ENCODE results near the gene HCFC1. TPM values are rescaled to one million over a fixed set of nuclear protein-coding genes. Genes with fewer than 3 reads are reported as not detected.

The HCFC1 gene
- total RNA-seq, 6 experiments from 2014 or later, result 52.1 to 62.1 (median 59.0) TPM

GRCh38 chrX:153974726-153975286, 3.2 kb upstream of the HCFC1 start:
- TF ChIP-seq, protein P1, sequence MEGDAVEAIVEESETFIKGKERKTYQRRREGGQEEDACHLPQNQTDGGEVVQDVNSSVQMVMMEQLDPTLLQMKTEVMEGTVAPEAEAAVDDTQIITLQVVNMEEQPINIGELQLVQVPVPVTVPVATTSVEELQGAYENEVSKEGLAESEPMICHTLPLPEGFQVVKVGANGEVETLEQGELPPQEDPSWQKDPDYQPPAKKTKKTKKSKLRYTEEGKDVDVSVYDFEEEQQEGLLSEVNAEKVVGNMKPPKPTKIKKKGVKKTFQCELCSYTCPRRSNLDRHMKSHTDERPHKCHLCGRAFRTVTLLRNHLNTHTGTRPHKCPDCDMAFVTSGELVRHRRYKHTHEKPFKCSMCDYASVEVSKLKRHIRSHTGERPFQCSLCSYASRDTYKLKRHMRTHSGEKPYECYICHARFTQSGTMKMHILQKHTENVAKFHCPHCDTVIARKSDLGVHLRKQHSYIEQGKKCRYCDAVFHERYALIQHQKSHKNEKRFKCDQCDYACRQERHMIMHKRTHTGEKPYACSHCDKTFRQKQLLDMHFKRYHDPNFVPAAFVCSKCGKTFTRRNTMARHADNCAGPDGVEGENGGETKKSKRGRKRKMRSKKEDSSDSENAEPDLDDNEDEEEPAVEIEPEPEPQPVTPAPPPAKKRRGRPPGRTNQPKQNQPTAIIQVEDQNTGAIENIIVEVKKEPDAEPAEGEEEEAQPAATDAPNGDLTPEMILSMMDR (IDR thresholded peaks at IDR 0.05), result no peak
- Mint-ChIP-seq H3K27me3 (ENCODE audit: insufficient read depth) (peaks cover 2% of the 10 kb centered on the region), H3K4me3 (no peak overlapping the region), H3K27ac (no peak overlapping the region), H3K4me1 (ENCODE audit: low read depth) (peaks cover 13% of the 10 kb centered on the region; the same call in 1 of the 2 replicates), H3K9me3 (no peaks in the 10 kb centered on the region), H3K36me3 (ENCODE audit: low read depth) (peaks cover 4% of the 10 kb centered on the region)
- DNase-seq, result no peak

GRCh38 chrX:153974003-153974725, 2.5 kb upstream of the HCFC1 start:
- TF ChIP-seq, protein P1 (IDR thresholded peaks at IDR 0.05), result no peak
- Mint-ChIP-seq H3K27me3 (ENCODE audit: insufficient read depth) (peaks cover 2% of the 10 kb centered on the region), H3K36me3 (ENCODE audit: low read depth) (peaks cover 8% of the 10 kb centered on the region), H3K4me3 (no peak overlapping the region), H3K9me3 (no peaks in the 10 kb centered on the region), H3K4me1 (ENCODE audit: low read depth) (peaks cover 13% of the 10 kb centered on the region; the same call in 1 of the 2 replicates), H3K27ac (peak overlapping the region; percentile 54; the same call in 1 of the 2 replicates)
- no peak for DNase-seq

GRCh38 chrX:153973127-153974002, 1.7 kb upstream of the HCFC1 start:
- peak overlapping the region; percentile 90 for H3K4me3 Mint-ChIP-seq
- H3K27ac Mint-ChIP-seq, result peak overlapping the region; percentile 93
- no peaks in the 10 kb centered on the region for H3K9me3 Mint-ChIP-seq
- DNase-seq, result no peak
- peaks cover 8% of the 10 kb centered on the region for H3K36me3 Mint-ChIP-seq (ENCODE audit: low read depth)
- peaks cover 2% of the 10 kb centered on the region for H3K27me3 Mint-ChIP-seq (ENCODE audit: insufficient read depth)
- H3K4me1 Mint-ChIP-seq (ENCODE audit: low read depth), result peaks cover 15% of the 10 kb centered on the region
- TF ChIP-seq, protein P1 (IDR thresholded peaks at IDR 0.05), result no peak

GRCh38 chrX:153972368-153973126, 929 bp upstream of the HCFC1 start, which contains the start of gene TMEM187:
Gene TMEM187 (plus strand): TSS chrX:153972754. CDS start chrX:153982063, 9,309 bp downstream.
- peak within 1 kb of the TSS; percentile 100 for H3K27ac Mint-ChIP-seq
- TF ChIP-seq, protein P1 (IDR thresholded peaks at IDR 0.05), result no peak
- peaks cover 10% of the 10 kb centered on the region for H3K36me3 Mint-ChIP-seq (ENCODE audit: low read depth)
- H3K4me3 Mint-ChIP-seq, result peak within 1 kb of the TSS; percentile 99
- H3K27me3 Mint-ChIP-seq (ENCODE audit: insufficient read depth), result peaks cover 2% of the 10 kb centered on the region
- peak; percentile 74 for DNase-seq
- H3K4me1 Mint-ChIP-seq (ENCODE audit: low read depth), result peaks cover 23% of the 10 kb centered on the region
- H3K9me3 Mint-ChIP-seq, result no peaks in the 10 kb centered on the region

DNA sequence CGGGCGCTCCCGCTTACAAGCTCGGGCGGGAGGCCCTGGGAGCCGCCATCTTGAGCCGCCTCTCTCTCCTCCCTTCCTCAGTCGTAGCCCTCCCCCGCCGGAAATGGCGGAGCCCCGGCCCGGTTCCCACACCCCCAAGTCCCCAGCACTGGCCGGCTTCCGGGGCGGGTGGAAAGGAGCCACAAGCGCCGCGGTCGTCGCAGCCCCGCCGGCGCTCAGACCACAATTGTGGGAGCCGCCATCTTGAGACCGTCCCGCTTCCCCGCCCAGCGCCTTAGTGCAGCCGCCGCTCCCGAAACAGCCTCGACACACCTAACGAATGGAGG, 531 bp downstream of the HCFC1 start:
- TF ChIP-seq, protein P1 (IDR thresholded peaks at IDR 0.05), result no peak
- Mint-ChIP-seq H3K27ac (peak overlapping the region; percentile 100), H3K4me1 (ENCODE audit: low read depth) (peaks cover 37% of the 10 kb centered on the region), H3K4me3 (peak overlapping the region; percentile 99), H3K36me3 (ENCODE audit: low read depth) (peaks cover 13% of the 10 kb centered on the region), H3K9me3 (no peaks in the 10 kb centered on the region), H3K27me3 (ENCODE audit: insufficient read depth) (peaks cover 2% of the 10 kb centered on the region)
- DNase-seq, result peak; percentile 77

All from HFFc6 (cell line).